Uterus (tissue), 2 donors: Measurements from ENCODE around the gene BTG2.

Experiments used
- CTCF ChIP-seq, 4 experiments: fragments of 200-600 bp in 2 of 4; fragments of 450-650 bp in 2 of 4; sonication (generic) in 2 of 4; IDR thresholded peaks; one replicate each; pipeline ENCODE4 v1.5.1; 2016 to 2019; ENCODE audit warnings: antibody characterized with exemption in 4 of 4, mild to moderate bottlenecking in 2 of 4, moderate library complexity in 1 of 4
- POLR2A ChIP-seq, 2 donors: fragments of 450-650 bp; IDR thresholded peaks; one replicate each; pipeline ENCODE4 v1.6.1; 2016; ENCODE audit warnings: antibody characterized with exemption in 2 of 2, mild to moderate bottlenecking in 1 of 2, moderate library complexity in 1 of 2

GRCh38 chr1:203276408-203276807 is 28.9 kb upstream of the BTG2 start:
- TF ChIP-seq POLR2A (IDR thresholded peaks at IDR 0.05): no peak
- TF ChIP-seq CTCF (IDR thresholded peaks at IDR 0.05): no peak
